Gastroesophageal sphincter (tissue), 4 donors: Measurements from ENCODE around the gene NUP133. TPM values are rescaled to one million over a fixed set of nuclear protein-coding genes. Genes with fewer than 3 reads are reported as not detected.
A peak's percentile ranks its signal among the peaks of the same experiment; 100 is the strongest.

ENCODE experiments used
- ATAC-seq: fragments of 150-250 bp; one replicate; pipeline ENCODE4 v1.9.1; 2016; ENCODE audit warnings: mild to moderate bottlenecking, moderate library complexity
- H3K27ac ChIP-seq, 4 donors: fragments of 200-600 bp; sonication (generic) in 3 of 4; 1 replicate in 3 of 4; 2 replicates in 1 of 4; pipeline ENCODE4 v1.5.1; 2016 to 2019
- H3K27me3 ChIP-seq: fragments of 200-600 bp; sonication (generic); one replicate; pipeline ENCODE4 v1.5.1; 2019
- H3K36me3 ChIP-seq, 2 donors: fragments of 200-600 bp; sonication (generic); one replicate each; pipeline ENCODE4 v1.5.1; 2019; ENCODE audit warnings: control low read depth in 1 of 2
- H3K4me1 ChIP-seq, 3 donors: fragments of 200-600 bp; sonication (generic); 1 replicate in 2 of 3; 2 replicates in 1 of 3; pipeline ENCODE4 v1.5.1; 2016 to 2019; ENCODE audit warnings: control low read depth in 2 of 3
- H3K4me3 ChIP-seq, 2 donors: fragments of 200-600 bp; sonication (generic); one replicate each; pipeline ENCODE4 v1.5.1; 2019; ENCODE audit warnings: mild to moderate bottlenecking in 1 of 2, moderate library complexity in 1 of 2
- H3K9me3 ChIP-seq, 3 donors: fragments of 200-600 bp; sonication (generic); one replicate each; pipeline ENCODE4 v1.5.1; 2017 to 2019; ENCODE audit warnings: control low read depth in 2 of 3
- CTCF ChIP-seq, 4 experiments: fragments of 200-600 bp in 2 of 4; fragments of 450-650 bp in 2 of 4; sonication (generic) in 1 of 4; IDR thresholded peaks; one replicate each; pipeline ENCODE4 v1.5.1; 2017 to 2019; ENCODE audit warnings: antibody characterized with exemption in 4 of 4, mild to moderate bottlenecking in 2 of 4, moderate library complexity in 2 of 4
- EP300 ChIP-seq: sonication (generic); formaldehyde crosslinking; IDR thresholded peaks from one replicate; pipeline ENCODE4 v1.6.1; 2017; ENCODE audit warnings: antibody characterized with exemption, mild to moderate bottlenecking
- POLR2A ChIP-seq, 2 donors: fragments of 450-650 bp; IDR thresholded peaks; one replicate each; pipeline ENCODE4 v1.6.1; 2017; ENCODE audit warnings: antibody characterized with exemption in 2 of 2, mild to moderate bottlenecking in 2 of 2, moderate library complexity in 1 of 2
- POLR2AphosphoS5 ChIP-seq: sonication (generic); formaldehyde crosslinking; IDR thresholded peaks from one replicate; pipeline ENCODE4 v1.6.1; 2017; ENCODE audit warnings: antibody characterized with exemption
- WGBS, 2 donors: methylation state at CpG; one replicate each; pipeline ENCODE4 v1.1.5; 2018; ENCODE audit warnings: low coverage in 1 of 2; 5-methylcytosine and 5-hydroxymethylcytosine counted together
- total RNA-seq, 4 donors: library from RNA; depleted of rRNA; stranded (reverse); fragments of >200 nt; gene quantifications; one replicate each; pipeline ENCODE4 v1.1.0, GENCODE V29; 2016

Gene NUP133
- total RNA-seq, 4 donors from 2014 or later, result 20.5 to 30.2 (median 26.7) TPM

DNA sequence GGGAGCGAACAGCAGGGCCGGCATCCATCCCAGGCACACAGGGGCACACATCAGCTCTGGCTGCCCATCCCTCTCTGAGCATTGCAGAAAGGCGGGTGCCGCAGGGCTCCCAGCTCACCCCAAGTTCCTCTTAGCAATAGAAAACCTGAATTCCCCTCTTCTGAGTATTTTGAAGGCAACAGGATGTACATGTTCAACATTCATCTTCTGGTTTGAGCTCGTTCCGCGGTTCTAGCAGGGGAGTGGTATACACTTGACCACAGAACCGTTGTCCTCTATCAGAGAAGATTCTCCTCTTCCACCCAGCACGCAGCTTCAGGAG is 97.8 kb downstream of the NUP133 start:
- Histone ChIP-seq H3K27ac (peak overlapping the region in 1 of 4 donors; percentile 57), H3K27me3 (peaks cover 62% of the 10 kb centered on the region), H3K4me1 (peaks cover 4 to 53% (median 22%) of the 10 kb centered on the region in 3 donors), H3K9me3 (no peaks in the 10 kb centered on the region), H3K36me3 (no peaks in the 10 kb centered on the region), H3K4me3 (no peak overlapping the region)
- no peak for ATAC-seq
- WGBS, 2 donors, result 39 to 47% methylated on average over 5 to 7 of the region's 9 CpGs
- TF ChIP-seq CTCF (IDR thresholded peaks at IDR 0.05) (no peak), POLR2AphosphoS5 (no peak), POLR2A (IDR thresholded peaks at IDR 0.05) (no peak), EP300 (no peak)

DNA sequence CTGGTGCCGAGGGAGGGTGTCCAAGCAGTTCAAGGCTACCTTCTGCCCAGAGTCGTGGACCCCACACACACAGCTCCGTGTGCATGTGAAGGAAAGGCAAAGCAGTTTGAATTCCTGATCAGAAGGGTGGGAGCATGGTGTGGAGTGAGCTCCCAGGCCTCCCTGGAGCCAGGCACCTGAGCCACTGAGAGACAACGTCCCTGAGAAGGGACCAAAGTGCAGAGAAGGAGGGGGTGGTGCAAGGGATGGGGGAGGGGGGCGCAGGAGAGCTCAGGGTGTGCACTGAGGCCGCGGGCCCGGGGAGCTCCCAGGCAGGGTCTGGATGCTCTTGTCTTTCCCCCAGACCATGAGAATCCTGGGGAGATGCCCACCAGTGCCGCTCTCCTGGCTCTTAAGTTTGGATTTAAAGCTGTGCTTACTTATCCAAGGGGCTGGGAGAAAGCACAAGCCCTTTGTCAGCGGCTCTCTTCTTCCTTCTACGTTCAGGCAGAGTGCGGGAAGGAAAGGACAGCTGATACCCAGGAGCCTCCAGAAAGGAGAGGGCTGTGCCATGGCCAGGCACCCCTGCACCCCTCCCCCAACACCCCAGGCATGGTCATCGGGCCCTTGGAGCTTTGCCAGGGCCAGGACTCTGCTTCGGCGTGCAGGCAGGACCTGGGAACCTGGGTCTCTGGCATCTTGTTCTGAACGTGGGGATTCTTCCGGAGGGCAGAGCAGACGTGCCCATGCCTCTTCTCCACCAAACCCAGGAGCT is 98.3 kb downstream of the NUP133 start:
- Histone ChIP-seq H3K36me3 (no peaks in the 10 kb centered on the region), H3K4me3 (no peak overlapping the region), H3K27me3 (peaks cover 68% of the 10 kb centered on the region), H3K9me3 (no peaks in the 10 kb centered on the region), H3K27ac (no peak overlapping the region), H3K4me1 (peaks cover 4 to 53% (median 22%) of the 10 kb centered on the region in 3 donors)
- no peak for ATAC-seq
- 4 to 10% methylated on average over 4 to 6 of the region's 18 CpGs for WGBS, 2 donors
- no peak for TF ChIP-seq CTCF (IDR thresholded peaks at IDR 0.05)
- no peak for TF ChIP-seq EP300
- TF ChIP-seq POLR2AphosphoS5, result no peak
- TF ChIP-seq POLR2A (IDR thresholded peaks at IDR 0.05), result no peak

DNA sequence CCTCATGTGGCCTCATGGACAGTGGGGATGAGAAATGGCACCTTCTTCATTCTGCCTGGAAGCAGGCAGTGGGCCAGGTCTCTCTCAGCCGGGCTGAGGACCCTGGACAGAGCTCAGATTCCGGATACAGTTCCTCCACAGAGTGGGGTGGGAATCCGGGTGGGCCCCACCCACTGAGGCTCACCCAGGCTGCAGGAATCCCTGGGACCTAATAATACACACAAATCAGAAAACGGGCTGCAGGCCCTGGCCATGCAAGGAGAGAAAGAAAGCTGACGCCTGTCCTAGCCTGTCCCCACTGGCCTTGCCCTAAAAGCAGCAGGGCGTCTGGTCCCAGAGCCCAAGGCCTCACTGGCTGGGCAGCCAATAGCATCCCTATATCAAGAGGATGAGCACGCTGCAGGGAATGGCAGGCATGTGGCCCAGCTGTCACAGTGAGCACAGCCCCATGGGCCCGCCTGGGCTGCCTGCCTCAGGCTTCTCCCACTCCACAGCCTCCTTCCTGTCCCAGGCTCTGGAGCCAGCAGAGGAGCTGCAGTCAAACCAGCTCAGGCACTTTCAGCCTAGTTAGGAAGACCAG is 99.6 kb downstream of the NUP133 start:
- no peak overlapping the region for H3K4me3 ChIP-seq
- H3K27ac ChIP-seq, result no peak overlapping the region
- WGBS, 2 donors, result 30% methylated on average over 3 of the region's 8 CpGs; no CpG with 5 or more reads in 1 of the 2 donors
- no peak for ATAC-seq
- TF ChIP-seq EP300 (no peak), CTCF (IDR thresholded peaks at IDR 0.05) (no peak), POLR2A (IDR thresholded peaks at IDR 0.05) (no peak), POLR2AphosphoS5 (no peak)
- peaks cover 78% of the 10 kb centered on the region for H3K27me3 ChIP-seq
- no peaks in the 10 kb centered on the region for H3K9me3 ChIP-seq
- no peaks in the 10 kb centered on the region for H3K36me3 ChIP-seq
- peaks cover 4 to 53% (median 22%) of the 10 kb centered on the region in 3 donors for H3K4me1 ChIP-seq

- H3K4me1 ChIP-seq, result peaks cover 4 to 53% (median 22%) of the 10 kb centered on the region in 3 donors
- H3K4me3 ChIP-seq, result peak overlapping the region; percentile 7 to 47
- no peaks in the 10 kb centered on the region for H3K9me3 ChIP-seq
- no peak for ATAC-seq
- H3K36me3 ChIP-seq, result no peaks in the 10 kb centered on the region
- peaks cover 84% of the 10 kb centered on the region for H3K27me3 ChIP-seq
- H3K27ac ChIP-seq, result no peak overlapping the region
- WGBS, 2 donors, result 0 to 20% methylated on average over 4 to 7 of the region's 68 CpGs
- no peak for TF ChIP-seq POLR2AphosphoS5
- TF ChIP-seq EP300, result no peak
- TF ChIP-seq POLR2A (IDR thresholded peaks at IDR 0.05), result no peak
- TF ChIP-seq CTCF (IDR thresholded peaks at IDR 0.05), result no peak
These were observed 100.7 kb downstream of the NUP133 start for GRCh38 chr1:229407206-229408026.
